Stimulated activated CD8-positive, alpha-beta memory T cell treated with anti-CD3 and anti-CD28 coated beads, Interleukin-12 subunit alpha, Interleukin-12 subunit beta, amount 100 ng/mL, for 1 hour (primary cell): ENCODE results near the gene ADAMTS16.

Experiments used
- DNase-seq: peaks from one replicate; pipeline ENCODE4 v3.0.0-alpha.2; 2020; ENCODE audit warnings: low read depth

Gene ADAMTS16

GRCh38 chr5:5183189-5183699 is 43.1 kb downstream of the ADAMTS16 start:
- no peak for DNase-seq

DNA sequence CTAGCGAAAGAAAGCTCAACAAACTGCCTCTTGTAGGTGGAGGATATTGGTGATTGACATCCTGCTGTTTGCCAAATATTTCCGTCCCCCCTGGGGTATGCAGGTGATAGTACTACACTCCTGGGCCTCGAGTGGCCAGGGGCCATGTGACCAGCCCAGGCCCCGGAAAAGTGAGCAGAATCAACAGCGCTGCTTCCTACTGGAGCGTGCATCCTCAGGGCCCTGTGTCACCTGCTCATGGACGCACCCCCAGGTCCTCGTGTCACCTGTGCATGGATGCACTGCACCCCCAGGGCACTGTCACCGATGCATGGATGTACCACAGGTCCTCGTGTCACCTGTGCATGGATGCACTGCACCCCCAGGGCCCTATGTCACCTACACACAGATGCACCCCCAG is 43.8 kb downstream of the ADAMTS16 start:
- DNase-seq, result no peak

- DNase-seq, result no peak
Measured at GRCh38 chr5:5188376-5189050, 48.4 kb downstream of the ADAMTS16 start.

GRCh38 chr5:5189051-5189430 is 48.9 kb downstream of the ADAMTS16 start:
- no peak for DNase-seq

DNA sequence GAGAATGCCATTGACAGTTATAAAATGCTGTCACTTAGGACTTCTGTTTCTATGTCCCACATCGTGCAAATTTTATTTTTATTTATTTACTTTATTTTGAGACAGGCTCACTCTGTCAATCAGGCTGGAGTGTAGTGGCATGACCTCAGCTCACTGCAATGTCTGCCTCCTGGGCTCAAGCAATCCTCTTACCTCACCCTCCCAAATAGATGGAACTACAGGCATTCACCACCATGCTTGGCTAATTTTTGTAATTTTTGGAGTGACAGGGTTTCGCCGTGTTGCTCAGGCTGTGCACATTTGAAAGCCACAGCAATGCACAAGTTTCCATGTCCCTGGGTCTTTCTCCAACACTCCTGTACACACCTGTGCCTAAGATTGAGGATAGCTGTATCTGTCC is 51.8 kb downstream of the ADAMTS16 start:
- no peak for DNase-seq

DNA sequence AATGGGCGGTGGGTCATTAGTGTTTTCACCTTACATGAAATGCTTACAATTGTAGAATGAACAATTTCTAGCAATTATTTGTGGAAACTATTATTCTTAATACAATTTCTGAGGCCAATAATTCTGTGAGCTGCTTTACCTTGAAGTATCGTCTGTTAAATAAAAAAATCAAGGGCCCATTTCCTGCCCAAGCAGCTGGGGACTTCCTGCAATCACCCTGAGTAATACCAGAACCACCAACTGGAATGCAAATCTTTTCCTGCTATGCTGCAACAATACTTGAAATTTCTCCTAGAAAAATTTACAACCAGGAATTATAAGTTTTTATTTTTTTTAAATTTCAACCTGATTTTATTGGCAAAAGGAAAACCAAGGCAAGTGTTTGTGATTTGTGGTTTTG is 52.6 kb downstream of the ADAMTS16 start:
- DNase-seq, result no peak

- DNase-seq, result no peak
Measured at GRCh38 chr5:5195128-5195918, 55.2 kb downstream of the ADAMTS16 start.

DNA sequence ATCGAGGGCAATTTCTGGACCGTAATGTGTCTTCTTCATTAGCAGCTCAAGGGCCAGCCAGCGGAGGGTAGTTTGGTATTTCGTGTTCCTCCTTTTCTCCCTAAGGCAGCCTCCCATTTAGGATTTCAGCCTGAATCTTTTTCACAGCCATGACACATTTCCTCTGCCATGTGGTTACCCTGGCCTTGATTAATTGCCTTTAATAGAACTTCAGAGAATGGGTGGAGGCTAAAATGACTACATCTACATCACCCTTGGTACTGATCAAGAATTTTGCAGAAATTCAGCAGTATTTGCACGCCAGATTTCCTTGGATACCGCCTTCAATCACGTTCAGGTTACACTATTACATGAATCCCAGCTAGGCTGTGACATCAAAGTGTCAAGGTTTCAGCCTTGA is 58.0 kb downstream of the ADAMTS16 start:
- DNase-seq, result no peak

DNA sequence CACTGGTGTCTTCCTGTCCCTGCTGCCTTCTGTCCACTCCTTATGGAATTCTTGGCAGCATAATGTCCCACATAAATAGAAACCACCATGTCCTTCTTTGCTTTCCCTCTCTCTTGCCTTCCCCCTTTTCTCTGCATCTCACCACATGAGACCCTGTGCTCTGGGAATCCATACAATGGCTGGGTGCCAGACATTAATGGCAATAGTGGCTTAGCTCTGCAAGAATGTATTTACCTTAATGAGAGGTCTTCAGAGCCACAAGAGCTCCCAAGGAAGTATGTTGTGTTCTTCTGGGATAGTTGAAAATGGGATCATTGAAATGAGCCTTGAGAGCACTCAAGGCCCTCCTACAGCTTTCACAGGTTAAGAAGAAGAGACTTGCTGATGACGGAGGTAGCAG is 58.7 kb downstream of the ADAMTS16 start:
- no peak for DNase-seq

GRCh38 chr5:5199495-5199894 is 59.4 kb downstream of the ADAMTS16 start:
- DNase-seq, result no peak

- no peak for DNase-seq
Measured at GRCh38 chr5:5200133-5200532, 60.0 kb downstream of the ADAMTS16 start.

- DNase-seq, result no peak
Measured at GRCh38 chr5:5202321-5202720, 62.2 kb downstream of the ADAMTS16 start.

GRCh38 chr5:5203451-5203850 is 63.3 kb downstream of the ADAMTS16 start:
- DNase-seq, result no peak

- no peak for DNase-seq
Measured at GRCh38 chr5:5207828-5208227, 67.7 kb downstream of the ADAMTS16 start.

GRCh38 chr5:5209089-5209488 is 69.0 kb downstream of the ADAMTS16 start:
- no peak for DNase-seq

DNA sequence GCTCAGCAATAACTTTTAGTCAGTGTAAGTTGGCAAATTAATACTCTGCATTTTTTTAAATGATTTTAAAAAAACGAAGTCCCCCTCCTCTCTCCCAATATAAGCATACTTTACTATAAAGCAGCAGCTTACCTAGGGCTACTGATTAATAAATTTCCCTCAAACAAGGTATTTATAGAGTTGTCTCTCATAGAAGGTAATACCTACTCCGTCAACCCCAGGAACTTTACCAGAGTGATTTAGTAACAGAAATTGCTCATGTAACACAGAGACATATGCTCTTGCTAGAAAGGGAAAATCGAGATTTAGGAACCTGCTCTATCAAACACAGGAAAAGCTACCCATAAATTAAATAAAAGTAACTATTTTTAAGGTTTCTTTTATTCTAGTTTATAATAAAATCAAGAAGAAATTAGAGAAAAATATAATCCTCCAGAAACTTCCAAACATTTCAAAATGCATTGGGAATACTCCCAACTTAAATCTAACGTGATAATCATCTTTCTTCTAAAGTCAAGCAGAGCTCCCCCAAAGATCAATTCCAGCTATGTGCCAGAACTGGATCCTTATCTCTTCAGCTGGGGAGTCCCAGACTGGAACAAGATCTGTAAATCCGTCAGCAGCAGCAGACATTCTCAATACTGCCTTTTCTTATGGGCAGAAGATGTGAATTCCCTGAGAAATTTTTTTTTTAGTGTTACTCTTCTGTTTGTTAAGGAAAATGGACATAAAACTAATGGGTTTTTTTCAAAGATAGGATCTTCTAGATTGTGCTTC is 69.6 kb downstream of the ADAMTS16 start:
- DNase-seq, result no peak

DNA sequence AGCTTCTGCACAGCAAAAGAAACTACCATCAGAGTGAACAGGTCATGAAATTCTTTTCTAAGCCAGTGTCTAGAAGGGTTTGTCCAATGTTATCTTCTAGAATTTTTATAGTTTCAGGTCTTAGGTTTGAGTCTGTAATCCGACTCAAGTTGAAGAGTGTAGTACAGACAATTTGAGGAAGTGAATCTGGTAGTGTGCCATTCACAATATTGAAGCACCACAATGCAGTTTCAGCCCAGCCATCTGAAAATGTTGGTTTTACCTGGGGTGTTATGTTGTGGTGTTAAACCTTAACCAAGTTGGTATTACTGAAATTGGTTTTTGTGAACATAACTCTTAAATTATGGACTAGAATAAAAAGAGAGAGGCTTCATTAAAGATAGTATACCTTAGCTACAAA is 77.2 kb downstream of the ADAMTS16 start:
- no peak for DNase-seq

DNA sequence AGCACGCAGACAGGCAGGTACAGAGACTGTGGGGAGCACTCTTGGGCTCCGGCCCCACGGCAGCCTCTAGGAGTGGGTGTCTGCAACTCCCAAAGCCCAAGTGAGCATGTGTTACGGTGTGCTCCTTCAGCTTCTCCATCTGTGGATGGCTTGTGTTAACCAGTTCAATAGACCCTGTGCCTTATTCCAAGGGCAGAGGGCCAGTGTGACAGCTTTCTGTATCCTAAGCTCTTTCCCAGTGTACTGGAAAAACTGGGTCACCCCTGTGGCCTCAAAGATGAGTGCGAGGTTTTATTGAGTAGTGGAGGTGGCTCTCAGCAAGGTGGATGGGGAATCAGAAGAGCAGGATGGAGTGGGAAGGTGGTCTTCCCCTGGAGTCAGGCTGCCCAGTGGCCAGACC is 78.3 kb downstream of the ADAMTS16 start:
- no peak for DNase-seq

GRCh38 chr5:5219541-5219940 is 79.4 kb downstream of the ADAMTS16 start:
- DNase-seq, result no peak

- no peak for DNase-seq
Measured at GRCh38 chr5:5220901-5221631, 80.9 kb downstream of the ADAMTS16 start.

GRCh38 chr5:5221724-5222123 is 81.6 kb downstream of the ADAMTS16 start:
- DNase-seq, result no peak

- DNase-seq, result no peak
Measured at GRCh38 chr5:5231576-5231975, 91.4 kb downstream of the ADAMTS16 start.
